GM19035 (cell line): Measurements from ENCODE around the gene AZU1.

Source experiments
- ATAC-seq: cut with Tn5 transposase; IDR thresholded peaks from one replicate; pipeline ENCODE4 v1.9.1; 2021; ENCODE audit not compliant: unreplicated experiment

Gene AZU1

GRCh38 chr19:827710-828321 lies at the start of gene AZU1:
Gene AZU1, plus strand, starts transcription at chr19:827837. Its CDS starts 10 bp downstream, at chr19:827847.
- no peak for ATAC-seq

- no peak for ATAC-seq
These were observed 48.6 kb upstream of the AZU1 start for GRCh38 chr19:778910-779653.

- no peak for ATAC-seq
These were observed 46.7 kb upstream of the AZU1 start for GRCh38 chr19:780935-781334.

GRCh38 chr19:781800-782184 lies 45.8 kb upstream of the AZU1 start:
- ATAC-seq = no peak

- no peak for ATAC-seq
These were observed 45.3 kb upstream of the AZU1 start for GRCh38 chr19:782185-782877.

GRCh38 chr19:782878-783668 lies 44.6 kb upstream of the AZU1 start:
- ATAC-seq = no peak

GRCh38 chr19:784541-784940 lies 43.1 kb upstream of the AZU1 start:
- ATAC-seq = no peak

- no peak for ATAC-seq
These were observed 40.1 kb upstream of the AZU1 start for GRCh38 chr19:787536-787935.

- ATAC-seq = no peak
These were observed 39.0 kb upstream of the AZU1 start for GRCh38 chr19:788686-788982.

GRCh38 chr19:788983-789700 lies 38.5 kb upstream of the AZU1 start:
- ATAC-seq = no peak

- ATAC-seq = no peak
These were observed 38.0 kb upstream of the AZU1 start for GRCh38 chr19:789701-790060.

GRCh38 chr19:791007-791566 lies 36.5 kb upstream of the AZU1 start:
- ATAC-seq = no peak

- ATAC-seq = no peak
These were observed 35.9 kb upstream of the AZU1 start for GRCh38 chr19:791567-792305.

GRCh38 chr19:792306-792885 lies 35.2 kb upstream of the AZU1 start:
- ATAC-seq = no peak

GRCh38 chr19:793806-794205 lies 33.8 kb upstream of the AZU1 start:
- no peak for ATAC-seq

- no peak for ATAC-seq
These were observed 32.5 kb upstream of the AZU1 start for GRCh38 chr19:795073-795611.

- ATAC-seq = no peak
These were observed 31.7 kb upstream of the AZU1 start for GRCh38 chr19:795691-796581.
